HG02943 (cell line): ENCODE measurements around the gene CACNA1C.

Experiments
- ATAC-seq: cut with Tn5 transposase; IDR thresholded peaks from one replicate; pipeline ENCODE4 v1.9.1; 2021; ENCODE audit warnings: mild to moderate bottlenecking, low read depth, moderate library complexity; ENCODE audit not compliant: unreplicated experiment

CACNA1C gene

DNA sequence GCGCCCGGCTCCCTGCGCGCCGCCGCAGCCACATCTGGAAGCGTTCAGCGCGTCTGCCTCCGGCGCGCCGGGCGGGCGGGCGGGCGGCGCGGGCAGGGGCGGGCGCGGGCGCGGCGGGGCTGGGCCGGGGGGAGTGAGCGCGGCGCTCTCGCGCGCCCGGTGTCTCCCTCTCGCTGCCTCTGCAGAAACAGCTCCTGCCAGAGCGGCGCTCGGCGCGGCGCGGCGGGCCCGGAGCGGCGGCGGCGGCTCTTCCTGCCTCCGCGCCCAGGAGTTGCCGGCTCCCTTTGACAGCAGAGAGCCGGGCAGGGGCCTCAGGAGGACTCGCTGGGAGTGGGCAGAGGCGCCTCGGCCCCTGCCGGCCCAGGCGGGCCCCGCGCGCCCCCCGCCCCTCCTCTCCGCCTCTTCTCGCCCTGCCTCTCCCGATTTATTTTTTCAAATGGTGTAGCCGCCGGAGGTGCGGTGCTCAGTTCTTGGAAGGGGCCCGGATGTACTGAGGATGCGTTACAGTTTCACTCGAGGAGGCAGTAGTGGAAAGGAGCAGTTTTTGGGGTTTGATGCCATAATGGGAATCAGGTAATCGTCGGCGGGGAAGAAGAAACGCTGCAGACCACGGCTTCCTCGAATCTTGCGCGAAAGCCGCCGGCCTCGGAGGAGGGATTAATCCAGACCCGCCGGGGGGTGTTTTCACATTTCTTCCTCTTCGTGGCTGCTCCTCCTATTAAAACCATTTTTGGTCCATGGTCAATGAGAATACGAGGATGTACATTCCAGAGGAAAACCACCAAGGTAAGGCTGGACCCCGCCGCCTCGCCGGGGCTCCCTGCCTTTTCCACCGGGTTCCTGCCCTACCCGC is at the start of gene CACNA1C:
TSS of gene CACNA1C (plus strand) at position 162 of the 853 bp plus-strand sequence. CDS start at position 738, 576 bp downstream.
- ATAC-seq: no peak

- ATAC-seq: peak; percentile 24
These were observed 49.1 kb upstream of the CACNA1C start for GRCh38 chr12:2003676-2004112.

DNA sequence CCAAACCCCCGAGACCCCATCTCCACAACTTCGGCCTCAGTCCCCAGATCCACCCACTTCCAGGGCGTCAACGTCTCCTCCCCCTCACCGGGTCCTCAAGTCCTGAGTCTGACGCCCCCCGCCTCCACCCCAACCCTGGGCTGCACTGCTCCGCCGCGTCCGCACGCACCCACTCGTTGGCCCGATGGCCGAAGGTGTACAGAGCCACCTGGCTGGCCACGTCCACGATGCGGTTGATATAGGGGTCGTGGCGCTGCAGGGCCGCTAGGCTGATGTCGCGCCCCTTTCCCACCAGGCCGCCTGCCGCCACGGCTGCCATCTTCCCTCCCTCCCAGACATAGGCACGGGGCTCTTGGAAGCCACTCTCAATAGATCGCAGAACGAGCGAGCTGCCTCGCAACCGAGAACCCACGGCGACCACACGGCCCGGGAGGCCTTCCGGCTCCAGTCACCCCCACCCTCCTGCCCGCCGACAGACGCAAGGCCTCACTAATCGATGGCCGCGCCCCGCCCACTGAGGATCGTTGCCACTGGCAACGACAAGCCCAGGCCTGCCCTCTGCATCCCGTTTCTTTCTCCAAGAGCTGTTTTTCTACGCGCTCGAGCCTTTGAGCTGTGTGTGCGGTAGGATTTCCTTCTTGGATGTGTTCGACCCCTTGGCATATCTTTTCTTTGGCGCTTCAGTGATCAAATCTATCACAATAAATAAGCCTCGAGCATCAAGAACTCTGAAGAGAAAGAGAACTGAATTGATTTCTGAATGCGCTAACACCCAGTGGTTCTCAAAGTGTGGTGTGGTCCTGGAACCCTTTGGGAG is 48.5 kb upstream of the CACNA1C start, which contains the start of gene DCP1B:
TSS of gene DCP1B (minus strand) at position 345 of the 817 bp plus-strand sequence. CDS start at position 319, 26 bp downstream.
- ATAC-seq: peak; percentile 93

- no peak for ATAC-seq
These were observed 44.1 kb upstream of the CACNA1C start for GRCh38 chr12:2008677-2009076.

- ATAC-seq: no peak
These were observed 43.2 kb upstream of the CACNA1C start for GRCh38 chr12:2009623-2010022.

- no peak for ATAC-seq
These were observed 40.9 kb upstream of the CACNA1C start for GRCh38 chr12:2011643-2012607.

- no peak for ATAC-seq
These were observed 39.7 kb upstream of the CACNA1C start for GRCh38 chr12:2013086-2013485.

- ATAC-seq: no peak
These were observed 39.1 kb upstream of the CACNA1C start for GRCh38 chr12:2013527-2014223.

GRCh38 chr12:2014231-2014630 is 38.6 kb upstream of the CACNA1C start:
- ATAC-seq: no peak

DNA sequence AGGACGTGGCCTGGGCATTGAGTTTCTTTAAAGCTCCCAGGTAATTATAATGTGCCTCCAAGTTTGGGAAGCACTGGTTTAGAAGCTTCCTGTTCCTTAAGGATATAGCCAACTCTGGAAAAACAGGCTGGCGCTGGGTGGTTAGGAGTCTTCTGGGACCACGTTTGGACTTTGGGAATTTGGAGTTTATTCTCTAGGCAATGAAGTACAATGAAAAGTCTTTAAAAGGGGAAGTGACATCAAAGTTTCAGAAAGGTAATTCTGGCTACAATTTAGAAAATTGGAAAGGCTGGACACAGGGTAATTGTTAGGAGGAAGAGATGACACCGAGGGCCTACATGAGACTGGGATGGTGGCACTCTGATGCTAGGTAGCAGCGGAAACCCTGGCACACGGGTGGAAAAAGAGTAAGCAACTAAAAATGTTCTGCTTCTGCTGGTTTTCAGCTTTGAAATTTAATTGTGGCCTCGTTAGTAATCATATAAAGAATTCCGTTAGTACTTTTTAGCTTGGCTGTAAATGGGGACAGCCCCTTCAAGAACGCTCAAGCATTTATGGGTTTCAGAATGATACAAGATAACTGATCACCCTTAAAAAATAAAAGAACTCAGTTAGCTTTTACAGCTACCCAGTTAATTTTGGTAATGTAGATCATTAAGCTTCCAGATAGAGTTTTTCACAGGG is 35.8 kb upstream of the CACNA1C start:
- ATAC-seq: no peak

- no peak for ATAC-seq
These were observed 35.0 kb upstream of the CACNA1C start for GRCh38 chr12:2017546-2018337.

DNA sequence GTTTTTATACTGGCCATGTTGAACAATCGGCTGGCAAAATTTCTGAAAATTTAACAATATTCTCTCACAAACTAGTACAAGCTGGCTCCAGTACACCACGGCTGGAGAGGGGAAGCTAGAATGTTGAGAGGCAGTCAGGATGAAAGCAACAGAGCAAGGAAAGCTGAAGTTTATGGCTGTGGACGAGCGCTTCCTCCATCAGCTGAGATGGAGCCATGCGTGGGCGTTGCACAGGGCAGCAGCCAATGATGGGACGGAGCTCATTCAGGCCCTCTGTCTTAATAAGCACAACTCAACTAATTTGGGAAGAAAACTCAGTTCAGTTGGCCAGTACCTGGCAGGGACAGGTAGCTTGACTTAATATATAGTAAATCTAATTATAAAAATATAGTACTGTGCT is 34.4 kb upstream of the CACNA1C start:
- no peak for ATAC-seq

DNA sequence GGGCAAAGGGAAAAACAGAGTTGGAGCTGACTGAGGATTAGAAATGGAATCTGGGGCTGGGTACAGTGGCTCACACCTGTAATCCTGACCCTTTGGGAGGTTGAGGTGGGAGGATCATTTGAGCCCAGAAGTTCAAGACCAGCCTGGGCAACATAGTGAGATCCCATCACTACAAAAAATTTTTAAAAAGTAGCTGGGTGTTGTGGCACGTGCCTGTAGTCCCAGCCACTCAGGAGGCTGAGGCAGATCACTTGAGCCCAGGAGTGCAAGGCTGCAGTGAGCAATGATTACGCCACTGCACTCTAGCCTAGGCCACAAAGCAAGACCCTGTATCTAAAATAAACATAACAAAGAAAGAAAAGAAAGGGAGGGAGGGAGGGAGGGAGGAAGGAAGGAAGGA is 33.7 kb upstream of the CACNA1C start:
- ATAC-seq: no peak

DNA sequence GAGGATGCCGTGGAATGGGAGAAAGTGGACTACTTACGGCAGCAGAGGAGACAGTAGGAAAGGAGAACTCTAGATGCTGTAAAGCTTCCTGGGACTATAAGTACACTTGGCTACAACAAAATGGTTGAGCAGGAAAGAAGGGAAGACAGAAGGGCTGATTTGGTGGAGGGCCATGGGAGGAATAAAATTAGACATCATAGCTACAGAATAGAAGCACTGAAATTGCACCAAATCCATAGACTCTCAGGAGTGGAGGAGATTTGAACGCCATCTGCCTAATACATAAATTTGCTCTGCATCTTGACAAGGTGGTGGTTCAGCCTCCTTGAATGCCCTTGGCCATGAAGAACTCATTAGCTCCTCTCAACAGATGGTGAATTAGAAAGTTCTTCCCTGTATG is 32.3 kb upstream of the CACNA1C start:
- no peak for ATAC-seq

GRCh38 chr12:2023365-2023764 is 29.4 kb upstream of the CACNA1C start:
- ATAC-seq: no peak

GRCh38 chr12:2027351-2027750 is 25.4 kb upstream of the CACNA1C start:
- ATAC-seq: no peak

- ATAC-seq: no peak
These were observed 22.9 kb upstream of the CACNA1C start for GRCh38 chr12:2029851-2030250.

DNA sequence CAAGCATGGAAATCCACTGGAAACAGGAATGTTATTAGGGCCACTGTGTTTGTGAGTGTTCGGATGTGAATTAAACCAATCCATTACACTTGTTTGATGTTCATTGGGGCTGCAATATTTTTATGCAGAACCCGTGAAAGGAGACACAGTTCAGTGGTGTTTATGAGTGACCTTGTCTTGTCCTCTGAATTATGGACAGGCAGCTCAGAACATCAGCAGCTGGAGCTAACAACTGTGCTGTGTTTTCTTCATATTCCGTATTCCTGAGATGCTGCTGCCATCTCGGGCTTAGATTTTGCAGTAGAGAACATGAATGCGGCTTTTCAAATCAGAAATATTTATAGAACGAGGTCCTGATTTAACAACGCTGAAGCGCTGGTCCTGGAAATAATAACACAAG is 20.3 kb upstream of the CACNA1C start:
- no peak for ATAC-seq
